ENCODE measurements around the gene PTPN13.
"Not testable (repeated sequence)": the region's sequence is repeated elsewhere in the genome, so short reads cannot be mapped to it uniquely, and the experiment has no call there.

The PTPN13 gene

GRCh38 chr4:86641516-86642090 lies 47.5 kb downstream of the PTPN13 start:
- no peak for FAIRE-seq

- no peak for FAIRE-seq
These were observed 50.8 kb downstream of the PTPN13 start for GRCh38 chr4:86644892-86645291.

GRCh38 chr4:86652332-86652932 lies 58.3 kb downstream of the PTPN13 start:
- no peak for FAIRE-seq

GRCh38 chr4:86653237-86653865 lies 59.2 kb downstream of the PTPN13 start:
- peak; percentile 28 for FAIRE-seq

GRCh38 chr4:86656781-86657180 lies 62.7 kb downstream of the PTPN13 start:
- FAIRE-seq: not testable (repeated sequence)

- FAIRE-seq: no peak
These were observed 63.3 kb downstream of the PTPN13 start for GRCh38 chr4:86657382-86657781.

GRCh38 chr4:86657910-86658309 lies 63.8 kb downstream of the PTPN13 start:
- FAIRE-seq: no peak

GRCh38 chr4:86660401-86660800 lies 66.3 kb downstream of the PTPN13 start:
- FAIRE-seq: no peak

- FAIRE-seq: no peak
These were observed 66.9 kb downstream of the PTPN13 start for GRCh38 chr4:86661006-86661405.

GRCh38 chr4:86661418-86661817 lies 67.3 kb downstream of the PTPN13 start:
- FAIRE-seq: no peak

GRCh38 chr4:86664959-86665358 lies 70.8 kb downstream of the PTPN13 start:
- no peak for FAIRE-seq

GRCh38 chr4:86670298-86670697 lies 76.2 kb downstream of the PTPN13 start:
- FAIRE-seq: no peak

GRCh38 chr4:86670756-86671155 lies 76.6 kb downstream of the PTPN13 start:
- no peak for FAIRE-seq

GRCh38 chr4:86675548-86675947 lies 81.4 kb downstream of the PTPN13 start:
- FAIRE-seq: no peak

GRCh38 chr4:86678796-86679195 lies 84.7 kb downstream of the PTPN13 start:
- FAIRE-seq: no peak

- no peak for FAIRE-seq
These were observed 85.3 kb downstream of the PTPN13 start for GRCh38 chr4:86679441-86679840.

- FAIRE-seq: no peak
These were observed 89.1 kb downstream of the PTPN13 start for GRCh38 chr4:86683167-86683566.

- FAIRE-seq: no peak
These were observed 89.9 kb downstream of the PTPN13 start for GRCh38 chr4:86683983-86684382.

- no peak for FAIRE-seq
These were observed 91.3 kb downstream of the PTPN13 start for GRCh38 chr4:86685401-86685800.

- FAIRE-seq: no peak
These were observed 92.6 kb downstream of the PTPN13 start for GRCh38 chr4:86686741-86687140.

GRCh38 chr4:86688026-86688425 lies 93.9 kb downstream of the PTPN13 start:
- no peak for FAIRE-seq

GRCh38 chr4:86704601-86705000 lies 110.5 kb downstream of the PTPN13 start:
- FAIRE-seq: no peak

- FAIRE-seq: peak; percentile 38
These were observed 112.9 kb downstream of the PTPN13 start for GRCh38 chr4:86706923-86707597.

GRCh38 chr4:86717651-86718050 lies 123.5 kb downstream of the PTPN13 start:
- no peak for FAIRE-seq
